Measurements from ENCODE around the gene POM121L12. TPM values are rescaled to one million over a fixed set of nuclear protein-coding genes. Genes with fewer than 3 reads are reported as not detected.

Gene POM121L12
- total and polyA plus RNA-seq, 4 donors, result not detected

- no peak overlapping the region for H3K27ac ChIP-seq (ENCODE audit: low read depth in 1 of 2, low read length in 2 of 2)
- H3K36me3 ChIP-seq (ENCODE audit: control insufficient read depth in 4 of 4, insufficient read depth in 3 of 4, low read depth in 1 of 4, low read length in 3 of 4), result no peaks in the 10 kb centered on the region
- TF ChIP-seq ZBTB33 (IDR thresholded peaks at IDR 0.05), result no peak
- no peak for TF ChIP-seq REST (IDR thresholded peaks at IDR 0.05)
- TF ChIP-seq TAF1 (conservative IDR thresholded peaks at IDR 0.05), result no peak
- no peak for TF ChIP-seq EGR1 (IDR thresholded peaks at IDR 0.05; ENCODE audit: low read depth in 2 of 2)
- TF ChIP-seq FOXA2 (IDR thresholded peaks at IDR 0.05), result no peak
- no peak for TF ChIP-seq GABPA (IDR thresholded peaks at IDR 0.05 in 1 of 2, conservative IDR thresholded peaks at IDR 0.05 in 1 of 2)
- TF ChIP-seq ATF3 (IDR thresholded peaks at IDR 0.05), result no peak
- TF ChIP-seq RAD21 (IDR thresholded peaks at IDR 0.05), result no peak
- TF ChIP-seq RXRA (IDR thresholded peaks at IDR 0.05), result no peak
- TF ChIP-seq YY1 (IDR thresholded peaks at IDR 0.05), result no peak
- no peak for TF ChIP-seq NR2F2 (IDR thresholded peaks at IDR 0.05)
- TF ChIP-seq JUND (IDR thresholded peaks at IDR 0.05), result no peak
- TF ChIP-seq FOXA1 (IDR thresholded peaks at IDR 0.05), result no peak
- no peak for TF ChIP-seq HNF4A (conservative IDR thresholded peaks at IDR 0.05)
- no peak for TF ChIP-seq MAX (IDR thresholded peaks at IDR 0.05)
- no peak overlapping the region for H3K4me3 ChIP-seq (ENCODE audit: low read depth in 1 of 3, low read length in 3 of 3)
- no peaks in the 10 kb centered on the region for H3K4me1 ChIP-seq (ENCODE audit: control insufficient read depth in 4 of 4, insufficient read depth in 4 of 4, low read length in 3 of 4)
- H3K9ac ChIP-seq (ENCODE audit: low read depth in 1 of 2, low read length in 2 of 2), result no peak overlapping the region
- no peaks in the 10 kb centered on the region for H3K27me3 ChIP-seq (ENCODE audit: control insufficient read depth in 4 of 4, insufficient read depth in 4 of 4, low read length in 3 of 4)
- no peaks in the 10 kb centered on the region for H3K9me3 ChIP-seq (ENCODE audit: control insufficient read depth in 4 of 4, low read length in 3 of 4)
- DNase-seq (ENCODE audit: low spot score), result no peak
- 39% methylated on average over 1 of the region's 1 CpG for WGBS
Measured at GRCh38 chr7:52995676-52996075, 39.8 kb upstream of the POM121L12 start.

GRCh38 chr7:53001221-53001620 lies 34.2 kb upstream of the POM121L12 start:
- H3K9ac ChIP-seq (ENCODE audit: low read depth in 1 of 2, low read length in 2 of 2), result no peak overlapping the region
- H3K36me3 ChIP-seq (ENCODE audit: control insufficient read depth in 4 of 4, insufficient read depth in 3 of 4, low read depth in 1 of 4, low read length in 3 of 4), result no peaks in the 10 kb centered on the region
- no peaks in the 10 kb centered on the region for H3K27me3 ChIP-seq (ENCODE audit: control insufficient read depth in 4 of 4, insufficient read depth in 4 of 4, low read length in 3 of 4)
- H3K9me3 ChIP-seq (ENCODE audit: control insufficient read depth in 4 of 4, low read length in 3 of 4), result peaks cover 0 to 3% (median 1%) of the 10 kb centered on the region in 4 donors
- H3K4me3 ChIP-seq (ENCODE audit: low read depth in 1 of 3, low read length in 3 of 3), result no peak overlapping the region
- H3K4me1 ChIP-seq (ENCODE audit: control insufficient read depth in 4 of 4, insufficient read depth in 4 of 4, low read length in 3 of 4), result no peaks in the 10 kb centered on the region
- TF ChIP-seq EGR1 (IDR thresholded peaks at IDR 0.05; ENCODE audit: low read depth in 2 of 2) (no peak), TAF1 (conservative IDR thresholded peaks at IDR 0.05) (no peak), FOXA1 (IDR thresholded peaks at IDR 0.05) (no peak), CTCF (IDR thresholded peaks at IDR 0.05; ENCODE audit: low read depth, low read length, missing input control) (no peak), SP1 (IDR thresholded peaks at IDR 0.05) (no peak), HNF4A (conservative IDR thresholded peaks at IDR 0.05) (no peak), REST (IDR thresholded peaks at IDR 0.05) (no peak), HNF4G (IDR thresholded peaks at IDR 0.05) (no peak), NR2F2 (IDR thresholded peaks at IDR 0.05) (no peak), YY1 (IDR thresholded peaks at IDR 0.05) (no peak), GABPA (IDR thresholded peaks at IDR 0.05 in 1 of 2, conservative IDR thresholded peaks at IDR 0.05 in 1 of 2) (no peak), RXRA (IDR thresholded peaks at IDR 0.05) (no peak)
- no peak for DNase-seq (ENCODE audit: low spot score)
- WGBS, result 63% methylated on average over 3 of the region's 3 CpGs
- no peak overlapping the region for H3K27ac ChIP-seq (ENCODE audit: low read depth in 1 of 2, low read length in 2 of 2)
